Mucosa of rectum (tissue), 2 donors: ENCODE measurements around the gene CST6.

Experiments used
- H3K27ac ChIP-seq, 2 donors: one replicate each; pipeline ENCODE4 v1.7.0; 2013; ENCODE audit warnings: inconsistent platforms in 2 of 2, low read depth in 2 of 2, low read length in 2 of 2
- H3K27me3 ChIP-seq, 2 donors: one replicate each; pipeline ENCODE4 v1.7.0; 2013; ENCODE audit warnings: low read length in 2 of 2; ENCODE audit not compliant: control insufficient read depth in 2 of 2, insufficient read depth in 2 of 2
- H3K36me3 ChIP-seq, 2 donors: one replicate each; pipeline ENCODE4 v1.7.0; 2013; ENCODE audit warnings: low read length in 2 of 2; ENCODE audit not compliant: control insufficient read depth in 2 of 2, insufficient read depth in 2 of 2
- H3K4me1 ChIP-seq, 2 donors: one replicate each; pipeline ENCODE4 v1.7.0; 2013; ENCODE audit warnings: low read length in 2 of 2, mild to moderate bottlenecking in 1 of 2; ENCODE audit not compliant: control insufficient read depth in 2 of 2, insufficient read depth in 2 of 2
- H3K4me3 ChIP-seq, 2 donors: one replicate each; pipeline ENCODE4 v1.7.0; 2013; ENCODE audit warnings: low read length in 2 of 2
- H3K9ac ChIP-seq, 2 donors: one replicate each; pipeline ENCODE4 v1.7.0; 2013; ENCODE audit warnings: low read length in 2 of 2, low read depth in 1 of 2, mild to moderate bottlenecking in 1 of 2
- H3K9me3 ChIP-seq, 2 donors: one replicate each; pipeline ENCODE4 v1.7.0; 2013; ENCODE audit warnings: low read length in 2 of 2; ENCODE audit not compliant: control insufficient read depth in 2 of 2
- donor health status: healthy.
- donor health status: Normal muscosa, but diverticular disease.

The CST6 gene, protein sequence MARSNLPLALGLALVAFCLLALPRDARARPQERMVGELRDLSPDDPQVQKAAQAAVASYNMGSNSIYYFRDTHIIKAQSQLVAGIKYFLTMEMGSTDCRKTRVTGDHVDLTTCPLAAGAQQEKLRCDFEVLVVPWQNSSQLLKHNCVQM

DNA sequence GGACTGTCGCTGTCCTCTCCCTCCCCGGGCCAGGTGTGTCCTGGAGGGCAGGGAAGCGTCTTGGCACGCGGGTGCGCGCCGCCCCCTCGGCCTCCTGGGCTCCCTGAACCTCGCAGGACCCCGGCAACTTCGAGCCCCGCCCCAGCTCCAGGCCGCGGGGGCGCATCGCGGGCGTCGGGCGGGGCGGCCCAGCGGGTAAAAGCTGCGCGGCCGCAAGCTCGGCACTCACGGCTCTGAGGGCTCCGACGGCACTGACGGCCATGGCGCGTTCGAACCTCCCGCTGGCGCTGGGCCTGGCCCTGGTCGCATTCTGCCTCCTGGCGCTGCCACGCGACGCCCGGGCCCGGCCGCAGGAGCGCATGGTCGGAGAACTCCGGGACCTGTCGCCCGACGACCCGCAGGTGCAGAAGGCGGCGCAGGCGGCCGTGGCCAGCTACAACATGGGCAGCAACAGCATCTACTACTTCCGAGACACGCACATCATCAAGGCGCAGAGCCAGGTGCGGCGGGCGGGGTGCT, at the start of gene CST6:
TSS of gene CST6 (plus strand) at position 224 of the 519 bp plus-strand sequence. CDS start at position 261, 37 bp downstream.
- Histone ChIP-seq H3K27me3 (peaks cover 15 to 17% of the 10 kb centered on the region in 2 donors), H3K27ac (no peak within 1 kb of the TSS), H3K9me3 (no peaks in the 10 kb centered on the region), H3K36me3 (no peaks in the 10 kb centered on the region), H3K9ac (no peak within 1 kb of the TSS), H3K4me3 (no peak within 1 kb of the TSS), H3K4me1 (peaks cover 0 to 2% of the 10 kb centered on the region in 2 donors)

DNA sequence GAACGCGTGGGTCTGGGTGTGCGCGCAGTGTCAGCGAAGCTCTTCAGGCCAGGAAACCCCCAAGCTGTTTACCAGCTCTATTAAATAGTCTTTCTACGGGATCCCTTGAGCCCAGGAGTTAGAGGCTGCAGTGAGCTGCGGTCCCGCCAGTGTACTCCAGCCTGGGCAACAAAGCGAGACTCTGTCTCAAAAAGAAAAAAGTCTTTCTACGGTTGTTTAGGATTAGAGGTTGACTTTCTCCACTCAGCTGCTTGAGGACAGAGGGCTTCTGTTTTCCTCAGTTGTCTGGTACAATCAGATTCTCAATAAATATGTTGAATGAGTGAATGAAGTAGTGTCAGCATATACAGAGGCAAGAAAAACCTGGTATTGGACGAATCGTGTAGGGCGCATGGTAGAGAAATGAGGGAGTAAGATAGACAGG, 49.7 kb upstream of the CST6 start:
- no peaks in the 10 kb centered on the region for H3K9me3 ChIP-seq
- peak overlapping the region; percentile 96 to 100 for H3K4me3 ChIP-seq
- H3K36me3 ChIP-seq, result peaks cover 28 to 31% of the 10 kb centered on the region in 2 donors
- H3K27ac ChIP-seq, result no peak overlapping the region
- peak overlapping the region; percentile 55 to 74 for H3K9ac ChIP-seq
- H3K27me3 ChIP-seq, result no peaks in the 10 kb centered on the region
- peaks cover 14 to 19% of the 10 kb centered on the region in 2 donors for H3K4me1 ChIP-seq

DNA sequence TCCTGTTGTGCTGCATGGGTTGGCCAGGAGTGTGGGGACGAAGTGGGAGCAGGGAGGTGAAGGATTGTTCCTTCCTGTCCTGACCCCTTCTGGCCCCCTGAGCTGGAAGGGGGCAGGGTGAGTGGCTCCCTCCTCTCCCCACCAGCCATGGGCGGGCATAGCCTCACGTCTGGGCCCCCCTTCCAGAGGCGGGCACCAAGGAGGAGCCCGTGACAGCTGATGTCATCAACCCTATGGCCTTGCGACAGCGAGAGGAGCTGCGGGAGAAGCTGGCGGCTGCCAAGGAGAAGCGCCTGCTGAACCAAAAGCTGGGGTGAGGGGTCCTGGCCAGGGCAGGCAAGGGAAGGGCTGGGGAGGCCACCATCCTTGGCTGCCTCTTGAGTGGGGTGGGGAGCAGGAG, 46.9 kb upstream of the CST6 start:
- no peak overlapping the region for H3K9ac ChIP-seq
- H3K4me3 ChIP-seq, result no peak overlapping the region
- H3K9me3 ChIP-seq, result no peaks in the 10 kb centered on the region
- no peaks in the 10 kb centered on the region for H3K27me3 ChIP-seq
- H3K4me1 ChIP-seq, result peaks cover 14 to 19% of the 10 kb centered on the region in 2 donors
- peaks cover 46 to 54% of the 10 kb centered on the region in 2 donors for H3K36me3 ChIP-seq
- H3K27ac ChIP-seq, result no peak overlapping the region

DNA sequence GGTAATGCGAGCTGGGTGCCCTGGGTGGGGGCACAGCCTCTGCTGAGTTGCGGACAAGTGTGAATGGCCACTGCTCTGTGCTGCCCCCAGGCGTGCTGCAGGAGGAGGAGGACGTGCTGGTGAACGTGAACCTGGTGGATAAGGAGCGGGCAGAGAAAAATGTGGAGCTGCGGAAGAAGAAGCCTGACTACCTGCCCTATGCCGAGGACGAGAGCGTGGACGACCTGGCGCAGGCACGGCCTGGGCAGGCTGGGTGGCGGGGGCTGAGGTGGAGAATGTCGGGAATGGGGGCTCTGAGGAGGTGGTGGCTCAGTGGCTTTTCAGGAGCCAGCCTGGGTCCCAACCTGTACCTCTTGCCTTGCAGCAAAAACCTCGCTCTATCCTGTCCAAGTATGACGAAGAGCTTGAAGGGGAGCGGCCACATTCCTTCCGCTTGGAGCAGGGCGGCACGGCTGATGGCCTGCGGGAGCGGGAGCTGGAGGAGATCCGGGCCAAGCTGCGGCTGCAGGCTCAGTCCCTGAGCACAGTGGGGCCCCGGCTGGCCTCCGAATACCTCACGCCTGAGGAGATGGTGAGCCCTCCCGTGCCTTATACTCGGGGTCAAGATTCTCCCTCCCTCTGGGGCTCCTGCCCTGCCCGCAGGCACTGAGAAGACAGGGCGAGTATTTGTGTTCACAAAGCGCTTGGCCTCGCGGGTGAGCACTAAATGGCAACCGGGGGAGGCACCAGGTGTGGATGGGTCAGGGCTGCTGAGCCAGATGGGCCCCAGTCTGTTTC, 45.6 kb upstream of the CST6 start:
- Histone ChIP-seq H3K4me1 (peaks cover 11 to 16% of the 10 kb centered on the region in 2 donors), H3K36me3 (peaks cover 47 to 58% of the 10 kb centered on the region in 2 donors), H3K9me3 (no peaks in the 10 kb centered on the region), H3K9ac (no peak overlapping the region), H3K27me3 (no peaks in the 10 kb centered on the region), H3K4me3 (no peak overlapping the region), H3K27ac (no peak overlapping the region)

DNA sequence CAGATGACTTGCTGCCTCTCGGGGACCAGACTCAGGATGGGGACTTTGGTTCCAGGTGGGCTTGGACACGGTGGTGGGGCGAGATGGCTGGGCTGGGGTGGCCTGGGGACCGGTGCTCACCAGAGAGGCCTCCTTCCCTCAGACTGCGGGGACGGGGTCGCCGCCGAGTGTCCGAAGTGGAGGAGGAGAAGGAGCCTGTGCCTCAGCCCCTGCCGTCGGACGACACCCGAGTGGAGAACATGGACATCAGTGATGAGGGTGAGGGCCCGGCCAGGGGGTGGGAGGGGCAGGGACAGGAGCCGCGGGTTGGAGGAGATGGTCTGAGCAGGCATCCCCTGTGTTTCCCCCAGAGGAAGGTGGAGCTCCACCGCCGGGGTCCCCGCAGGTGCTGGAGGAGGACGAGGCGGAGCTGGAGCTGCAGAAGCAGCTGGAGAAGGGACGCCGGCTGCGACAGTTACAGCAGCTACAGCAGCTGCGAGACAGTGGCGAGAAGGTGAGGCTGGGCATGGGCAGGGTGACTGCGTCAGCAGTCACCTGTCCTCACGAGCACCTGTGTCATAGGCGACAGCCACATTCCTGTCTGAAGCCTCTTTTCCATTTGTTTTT, 44.4 kb upstream of the CST6 start:
- H3K27ac ChIP-seq, result no peak overlapping the region
- peaks cover 47 to 60% of the 10 kb centered on the region in 2 donors for H3K36me3 ChIP-seq
- H3K4me3 ChIP-seq, result no peak overlapping the region
- no peaks in the 10 kb centered on the region for H3K9me3 ChIP-seq
- H3K9ac ChIP-seq, result no peak overlapping the region
- no peaks in the 10 kb centered on the region for H3K27me3 ChIP-seq
- H3K4me1 ChIP-seq, result peaks cover 8 to 10% of the 10 kb centered on the region in 2 donors

DNA sequence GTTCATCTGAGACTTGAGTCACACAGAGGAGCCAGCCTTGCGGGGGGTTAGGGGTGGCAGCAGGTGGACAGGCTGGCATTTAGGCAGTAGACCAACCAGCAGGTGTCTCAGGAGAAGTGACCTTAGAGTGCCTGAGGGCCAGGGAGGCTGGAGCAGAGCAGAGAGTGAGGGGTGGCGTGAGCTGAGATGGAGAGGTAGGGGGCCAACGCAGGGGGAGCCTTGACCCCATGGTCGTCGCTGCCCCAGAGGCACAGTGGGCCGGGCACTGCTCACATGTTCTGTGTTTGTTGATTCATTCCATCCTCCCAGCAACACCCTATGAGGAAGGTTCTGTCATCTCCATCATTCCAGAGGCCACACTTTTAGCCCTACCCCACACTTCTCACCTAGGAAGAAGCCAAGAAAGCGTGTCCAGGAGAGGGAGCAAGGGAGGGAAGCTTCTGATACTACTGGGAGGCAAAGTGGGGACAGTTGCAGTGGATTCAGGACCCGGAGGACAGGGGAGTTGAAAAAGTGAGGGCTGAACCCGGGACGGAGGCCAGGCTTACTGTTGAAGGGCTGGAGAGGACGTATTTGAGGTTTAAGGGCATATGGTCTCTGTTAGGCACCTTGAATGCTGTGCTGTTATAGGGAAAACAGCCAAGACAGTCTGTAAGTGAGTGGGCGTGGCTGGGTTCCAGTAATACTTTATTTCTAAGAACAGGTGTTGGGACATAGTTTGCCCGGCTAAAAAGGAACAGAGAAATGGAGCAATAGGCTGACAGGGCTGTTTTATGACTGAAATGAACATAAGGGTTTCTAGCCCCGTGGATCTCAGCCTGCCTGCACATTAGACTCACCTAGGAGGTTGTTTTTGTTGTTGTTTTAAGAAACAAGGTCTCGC, 43.0 kb upstream of the CST6 start:
- H3K27ac ChIP-seq, result no peak overlapping the region
- H3K9me3 ChIP-seq, result no peaks in the 10 kb centered on the region
- H3K9ac ChIP-seq, result no peak overlapping the region
- peaks cover 47 to 63% of the 10 kb centered on the region in 2 donors for H3K36me3 ChIP-seq
- H3K4me3 ChIP-seq, result no peak overlapping the region
- no peaks in the 10 kb centered on the region for H3K27me3 ChIP-seq
- no peaks in the 10 kb centered on the region for H3K4me1 ChIP-seq

DNA sequence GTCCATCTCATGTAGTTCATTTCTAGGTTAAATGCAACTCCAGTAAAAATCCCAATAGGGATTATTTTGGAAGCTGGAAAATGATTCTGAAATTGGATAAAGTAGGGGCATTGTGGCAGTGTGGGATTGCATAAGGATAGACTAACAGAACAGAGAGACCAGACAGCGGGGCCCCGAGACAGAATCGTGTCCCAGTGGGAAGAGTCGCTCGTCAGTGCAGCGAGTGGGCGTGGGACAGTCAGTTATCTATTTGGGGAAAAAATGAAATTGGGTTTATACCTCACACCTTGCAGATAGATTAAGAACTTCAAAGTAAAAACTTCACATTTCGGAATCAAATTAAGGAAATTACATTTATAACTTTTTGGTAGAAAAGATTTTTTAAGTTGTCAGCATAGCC, 39.7 kb upstream of the CST6 start:
- peaks cover 24 to 43% of the 10 kb centered on the region in 2 donors for H3K36me3 ChIP-seq

DNA sequence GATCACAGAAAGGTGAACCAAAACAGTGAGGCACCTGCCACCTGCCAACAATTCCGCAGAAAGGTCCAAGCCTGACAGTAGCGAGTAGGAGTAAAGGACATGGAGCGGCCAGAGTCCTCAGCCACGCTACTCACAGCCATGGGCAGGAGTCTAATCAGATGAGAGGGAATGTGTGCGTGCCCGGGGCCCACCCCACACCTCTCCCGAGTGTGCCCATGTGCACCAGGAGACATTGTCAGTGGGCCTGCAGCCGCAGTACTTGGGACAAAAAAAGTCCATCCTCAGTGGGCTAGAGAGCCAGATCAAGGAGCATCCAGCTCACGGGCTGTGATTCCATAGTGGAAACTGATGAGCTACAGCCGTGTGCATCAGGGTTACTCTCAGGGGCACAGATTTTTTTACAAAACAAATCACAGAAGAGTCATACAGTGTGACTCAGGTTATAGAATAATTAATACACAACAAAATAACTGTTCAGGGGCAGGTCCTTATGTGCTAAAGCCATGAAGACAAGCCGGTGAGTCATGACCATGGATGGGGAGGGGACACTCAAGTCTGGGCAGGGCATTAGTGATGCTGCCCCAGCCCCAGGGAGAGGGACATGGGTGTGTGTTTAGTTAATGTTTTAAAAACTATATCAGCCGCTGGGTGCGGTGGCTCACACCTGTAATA, 38.2 kb upstream of the CST6 start:
- no peaks in the 10 kb centered on the region for H3K9me3 ChIP-seq
- H3K36me3 ChIP-seq, result peaks cover 23 to 42% of the 10 kb centered on the region in 2 donors
- H3K4me3 ChIP-seq, result no peak overlapping the region
- no peak overlapping the region for H3K9ac ChIP-seq
- H3K27me3 ChIP-seq, result no peaks in the 10 kb centered on the region
- H3K4me1 ChIP-seq, result no peaks in the 10 kb centered on the region
- no peak overlapping the region for H3K27ac ChIP-seq

More for the DNA sequence above, 39.7 kb upstream of the CST6 start:
- H3K9me3 ChIP-seq, result no peaks in the 10 kb centered on the region
- no peak overlapping the region for H3K27ac ChIP-seq
- H3K4me1 ChIP-seq, result no peaks in the 10 kb centered on the region
- no peak overlapping the region for H3K4me3 ChIP-seq
- no peak overlapping the region for H3K9ac ChIP-seq
- H3K27me3 ChIP-seq, result no peaks in the 10 kb centered on the region

DNA sequence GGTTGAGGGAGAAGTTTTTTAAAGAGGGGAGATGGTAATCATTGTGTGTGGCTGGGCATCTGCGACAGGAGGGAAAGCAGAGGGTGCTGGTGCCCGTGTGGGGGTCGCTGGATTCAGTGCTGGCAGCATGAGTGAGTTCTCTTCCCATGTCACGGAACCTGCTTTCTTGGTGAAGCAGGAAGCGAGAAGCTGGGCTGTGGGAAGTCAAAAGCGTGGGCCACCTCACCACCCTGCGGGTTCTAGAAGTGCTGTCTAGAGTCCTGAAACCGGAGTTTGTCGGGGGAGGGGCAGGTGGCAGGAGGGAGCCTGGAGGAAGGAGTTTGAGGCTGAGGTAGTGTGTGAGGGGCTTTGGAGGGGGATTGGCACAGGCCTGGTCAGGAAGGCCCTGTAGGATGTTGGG, 36.0 kb upstream of the CST6 start:
- H3K36me3 ChIP-seq, result peaks cover 25 to 36% of the 10 kb centered on the region in 2 donors
- H3K9ac ChIP-seq, result no peak overlapping the region
- H3K4me1 ChIP-seq, result no peaks in the 10 kb centered on the region
- no peak overlapping the region for H3K27ac ChIP-seq
- H3K9me3 ChIP-seq, result no peaks in the 10 kb centered on the region
- no peaks in the 10 kb centered on the region for H3K27me3 ChIP-seq
- no peak overlapping the region for H3K4me3 ChIP-seq
